Progenitor cell of endocrine pancreas (in vitro differentiated cells): Measurements from ENCODE around the gene TDG. TPM values are rescaled to one million over a fixed set of nuclear protein-coding genes. Genes with fewer than 3 reads are reported as not detected.
"Not testable (repeated sequence)": the region's sequence is repeated elsewhere in the genome, so short reads cannot be mapped to it uniquely, and the experiment has no call there.

Experiments
- DNase-seq: peaks from one replicate; pipeline ENCODE4 v3.0.0; 2021; ENCODE audit warnings: low spot score; ENCODE audit not compliant: unreplicated experiment
- H3K27ac Mint-ChIP-seq: 2 replicates; pipeline ENCODE4 v1.8.0; 2021; ENCODE audit warnings: mild to moderate bottlenecking, moderate library complexity, mixed read lengths
- H3K27me3 Mint-ChIP-seq: 2 replicates; pipeline ENCODE4 v1.8.0; 2021; ENCODE audit warnings: mixed read lengths
- H3K36me3 Mint-ChIP-seq: 2 replicates; pipeline ENCODE4 v1.8.0; 2022; ENCODE audit warnings: mixed read lengths; ENCODE audit not compliant: insufficient read depth
- H3K4me1 Mint-ChIP-seq: 2 replicates; pipeline ENCODE4 v1.8.0; 2021; ENCODE audit warnings: low read depth, mixed read lengths
- H3K4me3 Mint-ChIP-seq: 2 replicates; pipeline ENCODE4 v1.8.0; 2021; ENCODE audit warnings: low read depth, mild to moderate bottlenecking, moderate library complexity, mixed read lengths
- H3K9me3 Mint-ChIP-seq: 2 replicates; pipeline ENCODE4 v1.8.0; 2021; ENCODE audit warnings: low read depth, mixed read lengths
- total RNA-seq: library from RNA; stranded (reverse); gene quantifications from 2 replicates; pipeline ENCODE4 v1.2.1, GENCODE V29; 2021
- TF ChIP-seq, protein P1 (sequence below): fragments of 200-600 bp; sonication (generic); IDR thresholded peaks from one replicate; pipeline ENCODE4 v1.5.0; 2021; ENCODE audit warnings: antibody characterized with exemption, mild to moderate bottlenecking; ENCODE audit not compliant: unreplicated experiment

TDG gene
- total RNA-seq, 1 donor from 2014 or later = 52.9 TPM

DNA sequence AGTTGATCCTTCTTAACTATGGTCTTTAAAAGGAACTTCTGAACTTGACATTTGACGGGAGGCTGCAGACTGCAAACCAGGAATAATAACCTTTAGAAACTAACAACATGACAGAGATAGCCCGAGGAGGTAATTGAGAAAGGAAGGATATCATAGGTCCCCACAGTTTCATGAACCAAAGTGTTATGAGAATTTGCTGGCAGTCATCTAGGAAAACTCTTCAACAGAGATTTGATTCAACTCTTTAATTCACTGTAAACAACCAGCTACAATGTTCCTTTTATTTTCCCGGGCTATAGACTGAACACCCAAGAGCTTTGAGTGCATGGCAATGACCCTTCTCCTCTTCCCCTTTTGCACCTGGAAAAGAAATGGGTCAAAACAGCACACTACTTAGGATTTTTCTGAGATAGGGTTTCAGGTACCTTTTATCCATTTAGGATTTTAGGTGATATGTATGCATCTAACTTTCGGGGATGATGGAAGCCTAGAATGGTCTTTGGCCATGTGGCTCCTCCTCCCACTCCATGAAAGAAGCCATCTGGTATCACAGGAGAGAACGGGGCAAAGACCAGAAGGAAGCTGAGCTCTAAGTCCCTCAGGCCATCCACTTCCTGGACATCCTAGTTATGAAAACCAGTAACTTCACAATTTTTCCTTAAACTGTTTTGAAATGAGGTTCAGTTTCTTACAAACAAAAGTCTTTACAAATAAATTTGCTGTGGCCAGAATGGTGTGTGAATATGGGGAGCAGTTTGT lies 61.3 kb downstream of the TDG start:
- H3K36me3 Mint-ChIP-seq = no peaks in the 10 kb centered on the region
- peaks cover 3% of the 10 kb centered on the region for H3K27me3 Mint-ChIP-seq
- H3K4me1 Mint-ChIP-seq = no peaks in the 10 kb centered on the region
- DNase-seq = no peak
- TF ChIP-seq, protein P1, sequence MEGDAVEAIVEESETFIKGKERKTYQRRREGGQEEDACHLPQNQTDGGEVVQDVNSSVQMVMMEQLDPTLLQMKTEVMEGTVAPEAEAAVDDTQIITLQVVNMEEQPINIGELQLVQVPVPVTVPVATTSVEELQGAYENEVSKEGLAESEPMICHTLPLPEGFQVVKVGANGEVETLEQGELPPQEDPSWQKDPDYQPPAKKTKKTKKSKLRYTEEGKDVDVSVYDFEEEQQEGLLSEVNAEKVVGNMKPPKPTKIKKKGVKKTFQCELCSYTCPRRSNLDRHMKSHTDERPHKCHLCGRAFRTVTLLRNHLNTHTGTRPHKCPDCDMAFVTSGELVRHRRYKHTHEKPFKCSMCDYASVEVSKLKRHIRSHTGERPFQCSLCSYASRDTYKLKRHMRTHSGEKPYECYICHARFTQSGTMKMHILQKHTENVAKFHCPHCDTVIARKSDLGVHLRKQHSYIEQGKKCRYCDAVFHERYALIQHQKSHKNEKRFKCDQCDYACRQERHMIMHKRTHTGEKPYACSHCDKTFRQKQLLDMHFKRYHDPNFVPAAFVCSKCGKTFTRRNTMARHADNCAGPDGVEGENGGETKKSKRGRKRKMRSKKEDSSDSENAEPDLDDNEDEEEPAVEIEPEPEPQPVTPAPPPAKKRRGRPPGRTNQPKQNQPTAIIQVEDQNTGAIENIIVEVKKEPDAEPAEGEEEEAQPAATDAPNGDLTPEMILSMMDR = no peak
- H3K9me3 Mint-ChIP-seq = peaks cover 4% of the 10 kb centered on the region
- no peak overlapping the region for H3K4me3 Mint-ChIP-seq
- no peak overlapping the region for H3K27ac Mint-ChIP-seq

GRCh38 chr12:104030596-104030995 lies 64.9 kb downstream of the TDG start:
- not testable (repeated sequence) for H3K9me3 Mint-ChIP-seq, H3K36me3 Mint-ChIP-seq, H3K27me3 Mint-ChIP-seq, H3K27ac Mint-ChIP-seq, H3K4me3 Mint-ChIP-seq, H3K4me1 Mint-ChIP-seq, DNase-seq

- not testable (repeated sequence) for H3K4me3 Mint-ChIP-seq, DNase-seq, H3K4me1 Mint-ChIP-seq, H3K27me3 Mint-ChIP-seq, H3K27ac Mint-ChIP-seq, H3K9me3 Mint-ChIP-seq, H3K36me3 Mint-ChIP-seq
These were observed 70.5 kb downstream of the TDG start for GRCh38 chr12:104036143-104036542.

Other genes with a start within 250 kb of the TDG start
- 13.9 and 15.4 TPM in 2 replicates for gene NT5DC3, start 124.6 kb upstream of the TDG start, total RNA-seq
- gene HSP90B1, start 35.5 kb upstream of the TDG start, total RNA-seq = 795 and 802 TPM in 2 replicates
- 0.46 and 0.80 TPM in 2 replicates for gene GLT8D2, start 84.3 kb downstream of the TDG start, total RNA-seq
- 10.2 and 11.4 TPM in 2 replicates for gene HCFC2, start 98.7 kb downstream of the TDG start, total RNA-seq
- gene NFYB, start 172.3 kb downstream of the TDG start, total RNA-seq = 35.2 and 36.2 TPM in 2 replicates
- 113 and 116 TPM in 2 replicates for gene TXNRD1, start 249.9 kb downstream of the TDG start, total RNA-seq